Skeletal muscle satellite cell (primary cell): ENCODE results near the gene RIMBP2.
"Not testable (repeated sequence)": the region's sequence is repeated elsewhere in the genome, so short reads cannot be mapped to it uniquely, and the experiment has no call there.

Source experiments
- H3K27me3 ChIP-seq: 2 replicates; pipeline ENCODE4 v1.7.0; 2013; ENCODE audit warnings: low read length; ENCODE audit not compliant: control insufficient read depth, insufficient read depth
- H3K36me3 ChIP-seq: 2 replicates; pipeline ENCODE4 v1.7.0; 2013; ENCODE audit warnings: mild to moderate bottlenecking, control low read depth, low read length; ENCODE audit not compliant: insufficient read depth
- H3K4me1 ChIP-seq: 2 replicates; pipeline ENCODE4 v1.7.0; 2013; ENCODE audit warnings: low read length; ENCODE audit not compliant: control insufficient read depth, insufficient read depth
- H3K4me2 ChIP-seq: 2 replicates; pipeline ENCODE4 v1.7.0; 2013; ENCODE audit warnings: mild to moderate bottlenecking, low read length
- H3K4me3 ChIP-seq: 2 replicates; pipeline ENCODE4 v1.7.0; 2013; ENCODE audit warnings: low read length
- H3K9ac ChIP-seq: 2 replicates; pipeline ENCODE4 v1.7.0; 2013; ENCODE audit warnings: mild to moderate bottlenecking, low read depth, low read length, moderate library complexity
- H3K9me3 ChIP-seq: replicated peaks from 2 replicates; pipeline ENCODE4 v1.7.0; 2013; ENCODE audit warnings: mild to moderate bottlenecking, control low read depth, low read length

The RIMBP2 gene

DNA sequence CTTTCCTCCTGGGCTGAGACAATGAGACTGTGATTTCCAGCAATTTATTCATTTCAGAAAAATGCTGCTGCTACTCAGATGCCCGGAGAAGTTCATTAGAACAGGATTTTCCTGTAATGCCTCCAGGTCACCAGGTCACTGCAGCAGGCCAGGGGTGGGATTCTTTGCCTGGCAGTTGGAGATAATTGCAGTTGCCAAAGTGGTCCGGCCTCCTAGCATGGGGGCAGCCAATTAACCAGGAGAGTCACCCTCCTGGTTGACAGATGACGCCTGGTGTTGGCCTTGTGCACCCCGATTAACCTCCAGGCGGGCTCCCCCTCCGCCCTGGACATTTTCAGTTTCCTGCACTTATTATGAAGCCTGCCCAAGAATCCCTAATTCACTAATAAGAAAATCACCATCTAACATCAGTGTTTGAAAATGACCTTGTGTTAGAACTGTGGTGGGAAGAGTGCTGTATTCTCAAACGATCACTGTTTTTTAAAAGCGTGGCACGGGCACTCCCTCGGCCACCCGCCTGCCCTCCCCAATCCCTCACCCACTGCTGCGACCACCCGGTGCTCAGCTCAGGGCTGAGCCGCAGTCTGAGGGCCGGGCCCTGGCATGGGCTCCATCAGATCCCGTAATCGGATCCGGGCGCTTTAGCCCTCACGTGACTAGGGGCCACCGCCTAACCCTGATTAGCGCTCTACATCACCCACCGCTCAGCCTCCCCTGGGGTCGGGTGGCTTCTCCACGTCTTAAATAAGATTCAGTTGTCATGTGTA, 12.9 kb downstream of the RIMBP2 start:
- Histone ChIP-seq H3K27me3 (no peaks in the 10 kb centered on the region), H3K9me3 (peaks cover 6% of the 10 kb centered on the region), H3K9ac (no peak overlapping the region), H3K36me3 (no peaks in the 10 kb centered on the region), H3K4me3 (no peak overlapping the region), H3K4me2 (no peak overlapping the region), H3K4me1 (no peaks in the 10 kb centered on the region)

DNA sequence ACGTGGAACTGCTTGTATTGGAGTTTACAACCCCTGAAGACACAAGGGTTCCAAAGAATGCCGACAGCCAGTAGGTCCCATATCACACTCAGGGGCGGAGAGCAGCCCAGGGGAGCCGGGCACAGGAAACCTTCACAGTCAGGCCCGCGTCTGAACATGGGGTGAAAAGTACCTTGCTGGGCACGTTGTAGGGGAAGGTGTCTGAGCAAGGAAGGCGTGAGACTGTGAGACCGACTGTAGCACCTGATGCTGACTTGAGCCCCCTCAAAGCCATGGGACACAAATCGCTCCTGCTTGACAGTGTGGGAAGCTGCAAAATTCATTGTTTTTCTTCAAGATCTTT, 14.7 kb downstream of the RIMBP2 start:
- H3K4me2 ChIP-seq: no peak overlapping the region

GRCh38 chr12:130700492-130701401, 15.4 kb downstream of the RIMBP2 start:
- H3K36me3 ChIP-seq: no peaks in the 10 kb centered on the region
- H3K4me1 ChIP-seq: no peaks in the 10 kb centered on the region
- no peaks in the 10 kb centered on the region for H3K27me3 ChIP-seq
- H3K4me3 ChIP-seq: no peak overlapping the region
- H3K4me2 ChIP-seq: no peak overlapping the region
- H3K9ac ChIP-seq: no peak overlapping the region
- peaks cover 6% of the 10 kb centered on the region for H3K9me3 ChIP-seq

More for the DNA sequence above, 14.7 kb downstream of the RIMBP2 start:
- H3K4me3 ChIP-seq: no peak overlapping the region
- no peaks in the 10 kb centered on the region for H3K27me3 ChIP-seq
- no peaks in the 10 kb centered on the region for H3K4me1 ChIP-seq
- no peak overlapping the region for H3K9ac ChIP-seq
- H3K9me3 ChIP-seq: peaks cover 6% of the 10 kb centered on the region
- H3K36me3 ChIP-seq: no peaks in the 10 kb centered on the region

DNA sequence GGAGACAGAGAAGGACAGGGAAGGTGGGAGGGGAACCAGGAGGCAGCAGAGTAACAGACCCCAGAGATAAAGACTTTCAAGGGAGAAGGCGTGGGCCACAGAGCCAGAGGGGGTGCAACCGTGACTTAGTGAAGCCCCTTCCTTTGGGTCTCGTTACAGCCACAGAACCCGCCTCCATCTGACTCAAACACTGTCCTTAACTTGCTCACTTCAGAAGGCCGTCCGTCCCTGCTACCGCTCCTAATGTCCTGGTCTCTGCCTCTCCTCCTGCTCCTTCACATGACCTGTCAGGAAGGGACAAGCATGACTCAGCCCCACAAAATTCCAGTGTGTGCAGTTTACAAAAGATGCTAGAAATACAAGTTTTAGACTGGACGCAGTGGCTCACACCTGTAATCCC, 18.0 kb downstream of the RIMBP2 start:
- H3K9me3 ChIP-seq: peaks cover 7% of the 10 kb centered on the region
- no peaks in the 10 kb centered on the region for H3K4me1 ChIP-seq
- no peak overlapping the region for H3K4me3 ChIP-seq
- no peak overlapping the region for H3K9ac ChIP-seq
- no peak overlapping the region for H3K4me2 ChIP-seq
- H3K27me3 ChIP-seq: no peaks in the 10 kb centered on the region
- H3K36me3 ChIP-seq: no peaks in the 10 kb centered on the region

DNA sequence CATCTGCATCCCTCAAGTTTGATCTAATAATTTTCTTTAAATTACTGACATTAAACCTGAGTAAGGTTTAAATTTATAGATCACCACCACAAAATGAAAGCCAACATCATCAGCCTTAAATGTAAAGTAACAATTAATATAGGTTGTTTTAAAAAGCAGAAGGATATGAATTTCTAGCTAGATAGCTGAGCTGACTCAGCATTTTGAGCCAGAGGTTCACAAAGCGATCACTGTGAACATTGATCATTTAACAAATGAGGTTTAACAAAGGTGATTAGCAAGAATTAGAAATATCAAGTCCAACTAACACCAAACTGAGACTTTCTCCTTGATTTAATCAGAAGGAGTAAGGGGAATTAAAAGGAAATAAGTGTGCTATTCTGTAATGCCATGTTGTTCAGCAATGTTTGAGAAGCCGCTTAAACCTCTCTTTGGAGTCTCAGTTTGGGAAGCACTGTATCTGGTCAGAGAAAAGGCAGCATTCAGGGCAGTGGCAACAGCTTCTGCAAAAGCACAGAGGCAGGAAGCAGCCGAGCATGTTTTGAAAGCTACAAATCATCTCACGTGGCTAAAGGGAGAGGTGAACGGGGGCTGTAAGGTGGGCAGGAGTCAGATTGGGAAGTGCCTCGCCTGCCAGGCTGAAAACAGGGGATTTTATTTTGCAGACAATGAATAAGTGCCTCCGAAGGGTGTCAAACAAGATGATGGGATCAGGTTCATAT, 19.6 kb downstream of the RIMBP2 start:
- Histone ChIP-seq H3K27me3 (no peaks in the 10 kb centered on the region), H3K4me1 (no peaks in the 10 kb centered on the region), H3K4me3 (no peak overlapping the region), H3K9ac (no peak overlapping the region), H3K36me3 (no peaks in the 10 kb centered on the region), H3K9me3 (peaks cover 11% of the 10 kb centered on the region), H3K4me2 (no peak overlapping the region)

DNA sequence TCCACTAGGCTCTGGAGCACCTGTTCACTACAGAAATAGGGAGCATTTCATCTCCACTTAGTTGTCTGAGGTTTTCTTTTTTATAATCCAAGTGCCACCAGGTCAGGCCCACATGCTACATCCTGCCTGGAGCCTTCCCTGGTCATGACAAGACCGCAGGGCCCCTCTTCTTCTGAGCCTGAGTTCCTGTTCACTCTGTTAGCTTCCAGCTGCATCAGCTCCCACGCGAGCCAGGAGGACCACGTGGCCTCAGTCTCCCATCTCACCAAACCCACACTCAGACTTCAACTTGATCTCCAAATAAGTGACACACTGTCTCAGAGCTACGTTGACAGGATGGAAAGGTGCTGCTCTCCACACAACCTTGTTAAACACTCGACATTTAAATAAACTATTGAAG, 21.0 kb downstream of the RIMBP2 start:
- H3K9ac ChIP-seq: no peak overlapping the region
- no peak overlapping the region for H3K4me3 ChIP-seq
- no peaks in the 10 kb centered on the region for H3K36me3 ChIP-seq
- no peaks in the 10 kb centered on the region for H3K27me3 ChIP-seq
- H3K9me3 ChIP-seq: peaks cover 11% of the 10 kb centered on the region
- no peaks in the 10 kb centered on the region for H3K4me1 ChIP-seq
- no peak overlapping the region for H3K4me2 ChIP-seq

- Histone ChIP-seq H3K27me3 (no peaks in the 10 kb centered on the region), H3K4me1 (no peaks in the 10 kb centered on the region), H3K36me3 (no peaks in the 10 kb centered on the region), H3K9ac (no peak overlapping the region), H3K9me3 (peaks cover 11% of the 10 kb centered on the region), H3K4me3 (no peak overlapping the region), H3K4me2 (no peak overlapping the region)
Measured at GRCh38 chr12:130689408-130690405, 26.4 kb downstream of the RIMBP2 start.

- H3K4me2 ChIP-seq, H3K27me3 ChIP-seq, H3K9ac ChIP-seq, H3K36me3 ChIP-seq, H3K4me1 ChIP-seq, H3K9me3 ChIP-seq, H3K4me3 ChIP-seq: not testable (repeated sequence)
Measured at GRCh38 chr12:130688999-130689398, 27.1 kb downstream of the RIMBP2 start.

GRCh38 chr12:130687796-130688778, 28.0 kb downstream of the RIMBP2 start:
- H3K4me2 ChIP-seq: no peak overlapping the region
- no peaks in the 10 kb centered on the region for H3K4me1 ChIP-seq
- no peaks in the 10 kb centered on the region for H3K27me3 ChIP-seq
- no peaks in the 10 kb centered on the region for H3K36me3 ChIP-seq
- H3K9ac ChIP-seq: no peak overlapping the region
- H3K4me3 ChIP-seq: no peak overlapping the region
- H3K9me3 ChIP-seq: peaks cover 7% of the 10 kb centered on the region

DNA sequence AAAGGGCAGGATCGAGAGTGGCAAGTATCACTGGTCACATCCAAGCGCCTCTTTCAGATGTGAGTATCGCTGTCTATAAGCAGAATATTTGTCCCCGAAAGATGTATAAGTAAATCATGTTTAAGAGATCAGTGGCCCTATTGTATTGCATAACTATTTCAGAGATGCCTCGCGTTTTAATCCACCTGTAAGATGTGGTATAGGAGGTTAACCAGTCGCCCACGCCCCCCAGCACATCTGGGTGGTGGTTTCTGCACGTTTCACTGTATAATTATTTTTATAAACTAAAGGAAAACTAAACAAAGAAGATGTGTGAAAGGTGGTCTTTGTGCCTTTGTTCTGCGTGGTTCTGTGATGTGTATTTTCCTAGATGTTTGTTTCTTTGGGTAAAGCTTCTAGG, 28.9 kb downstream of the RIMBP2 start:
- Histone ChIP-seq H3K36me3 (no peaks in the 10 kb centered on the region), H3K9me3 (peaks cover 7% of the 10 kb centered on the region)

More for the DNA sequence above, 28.9 kb downstream of the RIMBP2 start:
- Histone ChIP-seq H3K27me3 (no peaks in the 10 kb centered on the region), H3K4me3 (no peak overlapping the region), H3K4me2 (no peak overlapping the region), H3K4me1 (no peaks in the 10 kb centered on the region), H3K9ac (no peak overlapping the region)
